ENCODE data around the gene SLC4A7. TPM values are rescaled to one million over a fixed set of nuclear protein-coding genes. Genes with fewer than 3 reads are reported as not detected.
A peak's percentile ranks its signal among the peaks of the same experiment; 100 is the strongest.

Gene SLC4A7
- polyA plus RNA-seq, 1 donor (not counting 4 experiments of a cell fraction or from before 2014, with no cell fraction given): 28.5 TPM

GRCh38 chr3:27352047-27352446, 132.1 kb downstream of the SLC4A7 start:
- H3K79me2 ChIP-seq (ENCODE audit: control insufficient read depth, insufficient read depth, low read length): no peaks in the 10 kb centered on the region
- no peaks in the 10 kb centered on the region for H3K9me3 ChIP-seq (ENCODE audit: control insufficient read depth, low read depth, low read length)
- no peak overlapping the region for H3K27ac ChIP-seq (ENCODE audit: control insufficient read depth, insufficient read depth, low read length)
- no peak overlapping the region for H3K4me2 ChIP-seq (ENCODE audit: control insufficient read depth, extremely low read depth, insufficient read depth, low read depth, low read length)
- H2AFZ ChIP-seq (ENCODE audit: control insufficient read depth, low read length): no peak overlapping the region
- no peaks in the 10 kb centered on the region for H3K9me1 ChIP-seq (ENCODE audit: control insufficient read depth, extremely low read depth, insufficient read depth, low read length)
- dilution Hi-C loops (cut with MboI; ENCODE audit: extremely low pct_ligation_motif_present, low sequenced_read_pairs): no loop called here
- FAIRE-seq (no peak), DNase-seq (ENCODE audit: low read depth, low spot score) (no peak)
- peaks cover 25% of the 10 kb centered on the region for H3K4me1 ChIP-seq (ENCODE audit: control insufficient read depth, extremely low read depth, insufficient read depth, low read length)
- no peaks in the 10 kb centered on the region for H3K36me3 ChIP-seq (ENCODE audit: control insufficient read depth in 2 of 2, extremely low read depth in 1 of 2, insufficient read depth in 2 of 2, low read length in 2 of 2)
- no peak overlapping the region for H3K9ac ChIP-seq (ENCODE audit: control insufficient read depth, extremely low read depth, insufficient read depth, low read length)
- H3K4me3 ChIP-seq (ENCODE audit: control insufficient read depth in 2 of 3, extremely low read depth in 1 of 3, insufficient read depth in 2 of 3, low read depth in 1 of 3, low read length in 3 of 3): no peak overlapping the region
- H4K20me1 ChIP-seq (ENCODE audit: control insufficient read depth, extremely low read depth, insufficient read depth, low read length): no peaks in the 10 kb centered on the region
- no peak for TF ChIP-seq EZH2 (IDR thresholded peaks at IDR 0.05; ENCODE audit: low read length)
- TF ChIP-seq, protein P1, sequence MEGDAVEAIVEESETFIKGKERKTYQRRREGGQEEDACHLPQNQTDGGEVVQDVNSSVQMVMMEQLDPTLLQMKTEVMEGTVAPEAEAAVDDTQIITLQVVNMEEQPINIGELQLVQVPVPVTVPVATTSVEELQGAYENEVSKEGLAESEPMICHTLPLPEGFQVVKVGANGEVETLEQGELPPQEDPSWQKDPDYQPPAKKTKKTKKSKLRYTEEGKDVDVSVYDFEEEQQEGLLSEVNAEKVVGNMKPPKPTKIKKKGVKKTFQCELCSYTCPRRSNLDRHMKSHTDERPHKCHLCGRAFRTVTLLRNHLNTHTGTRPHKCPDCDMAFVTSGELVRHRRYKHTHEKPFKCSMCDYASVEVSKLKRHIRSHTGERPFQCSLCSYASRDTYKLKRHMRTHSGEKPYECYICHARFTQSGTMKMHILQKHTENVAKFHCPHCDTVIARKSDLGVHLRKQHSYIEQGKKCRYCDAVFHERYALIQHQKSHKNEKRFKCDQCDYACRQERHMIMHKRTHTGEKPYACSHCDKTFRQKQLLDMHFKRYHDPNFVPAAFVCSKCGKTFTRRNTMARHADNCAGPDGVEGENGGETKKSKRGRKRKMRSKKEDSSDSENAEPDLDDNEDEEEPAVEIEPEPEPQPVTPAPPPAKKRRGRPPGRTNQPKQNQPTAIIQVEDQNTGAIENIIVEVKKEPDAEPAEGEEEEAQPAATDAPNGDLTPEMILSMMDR (optimal IDR thresholded peaks at IDR 0.05 in 1 of 3, IDR thresholded peaks at IDR 0.05 in 1 of 3, conservative IDR thresholded peaks at IDR 0.05 in 1 of 3; ENCODE audit: extremely low read depth in 1 of 3, insufficient read depth in 2 of 3, low read length in 3 of 3): no peak
- H3K27me3 ChIP-seq (ENCODE audit: control insufficient read depth, extremely low read depth, insufficient read depth, low read length): no peaks in the 10 kb centered on the region

DNA sequence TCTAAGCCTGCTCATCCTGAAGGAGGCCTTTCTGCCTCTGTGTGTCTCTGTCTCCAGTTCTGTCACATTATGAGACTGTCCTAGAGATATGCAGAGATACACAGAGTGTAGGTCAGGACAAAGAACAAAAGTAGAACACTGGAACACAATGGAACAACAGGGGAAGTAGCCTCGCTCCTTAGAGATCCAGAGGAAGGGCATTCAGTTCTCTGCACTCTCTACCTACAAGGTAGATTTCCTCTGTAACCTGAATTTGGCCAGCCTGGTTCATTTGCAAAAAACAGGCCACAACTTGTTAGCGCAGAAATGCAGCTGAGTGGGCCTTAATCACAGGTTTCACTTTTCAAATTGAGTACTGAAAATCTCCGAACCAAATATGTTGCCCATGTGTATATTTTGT, 134.4 kb downstream of the SLC4A7 start:
- H3K4me2 ChIP-seq (ENCODE audit: control insufficient read depth, extremely low read depth, insufficient read depth, low read depth, low read length): peak overlapping the region; percentile 97
- DNase-seq (ENCODE audit: low read depth, low spot score): no peak

More for the DNA sequence above, 134.4 kb downstream of the SLC4A7 start:
- H3K36me3 ChIP-seq (ENCODE audit: control insufficient read depth in 2 of 2, extremely low read depth in 1 of 2, insufficient read depth in 2 of 2, low read length in 2 of 2): no peaks in the 10 kb centered on the region
- no peak for TF ChIP-seq EZH2 (IDR thresholded peaks at IDR 0.05; ENCODE audit: low read length)
- TF ChIP-seq, protein P1 (optimal IDR thresholded peaks at IDR 0.05 in 1 of 3, IDR thresholded peaks at IDR 0.05 in 1 of 3, conservative IDR thresholded peaks at IDR 0.05 in 1 of 3; ENCODE audit: extremely low read depth in 1 of 3, insufficient read depth in 2 of 3, low read length in 3 of 3): no peak
- peak overlapping the region; percentile 45 for H3K9ac ChIP-seq (ENCODE audit: control insufficient read depth, extremely low read depth, insufficient read depth, low read length)
- dilution Hi-C loops (cut with MboI; ENCODE audit: extremely low pct_ligation_motif_present, low sequenced_read_pairs): no loop called here
- no peaks in the 10 kb centered on the region for H4K20me1 ChIP-seq (ENCODE audit: control insufficient read depth, extremely low read depth, insufficient read depth, low read length)
- peak; percentile 93 for FAIRE-seq
- peaks cover 38% of the 10 kb centered on the region for H3K4me1 ChIP-seq (ENCODE audit: control insufficient read depth, extremely low read depth, insufficient read depth, low read length)
- H3K9me1 ChIP-seq (ENCODE audit: control insufficient read depth, extremely low read depth, insufficient read depth, low read length): no peaks in the 10 kb centered on the region
- peak overlapping the region in 2 of 3 experiments; percentile 55 to 60 for H3K4me3 ChIP-seq (ENCODE audit: control insufficient read depth in 2 of 3, extremely low read depth in 1 of 3, insufficient read depth in 2 of 3, low read depth in 1 of 3, low read length in 3 of 3)
- H3K27me3 ChIP-seq (ENCODE audit: control insufficient read depth, extremely low read depth, insufficient read depth, low read length): no peaks in the 10 kb centered on the region
- H3K79me2 ChIP-seq (ENCODE audit: control insufficient read depth, insufficient read depth, low read length): no peaks in the 10 kb centered on the region
- no peaks in the 10 kb centered on the region for H3K9me3 ChIP-seq (ENCODE audit: control insufficient read depth, low read depth, low read length)
- H2AFZ ChIP-seq (ENCODE audit: control insufficient read depth, low read length): peak overlapping the region; percentile 98
- peak overlapping the region; percentile 52 for H3K27ac ChIP-seq (ENCODE audit: control insufficient read depth, insufficient read depth, low read length)

Data from keratinocyte (primary cell).